NCI-H2107 treated with DMSO at 0.1 percent for 48 hours (cell line): ENCODE measurements around the gene SOWAHB.
"Not testable (repeated sequence)": the region's sequence is repeated elsewhere in the genome, so short reads cannot be mapped to it uniquely, and the experiment has no call there.

ENCODE experiments used
- DNase-seq: peaks from one replicate; lab custom pipeline; 2025; ENCODE audit not compliant: unreplicated experiment; lab: John Stamatoyannopoulos, UW

The SOWAHB gene

GRCh38 chr4:76896614-76897535 is 1.1 kb downstream of the SOWAHB start:
- no peak for DNase-seq

GRCh38 chr4:76896048-76896447 is 1.9 kb downstream of the SOWAHB start:
- no peak for DNase-seq

- no peak for DNase-seq
These were observed 2.3 kb downstream of the SOWAHB start for GRCh38 chr4:76895619-76896018.

DNA sequence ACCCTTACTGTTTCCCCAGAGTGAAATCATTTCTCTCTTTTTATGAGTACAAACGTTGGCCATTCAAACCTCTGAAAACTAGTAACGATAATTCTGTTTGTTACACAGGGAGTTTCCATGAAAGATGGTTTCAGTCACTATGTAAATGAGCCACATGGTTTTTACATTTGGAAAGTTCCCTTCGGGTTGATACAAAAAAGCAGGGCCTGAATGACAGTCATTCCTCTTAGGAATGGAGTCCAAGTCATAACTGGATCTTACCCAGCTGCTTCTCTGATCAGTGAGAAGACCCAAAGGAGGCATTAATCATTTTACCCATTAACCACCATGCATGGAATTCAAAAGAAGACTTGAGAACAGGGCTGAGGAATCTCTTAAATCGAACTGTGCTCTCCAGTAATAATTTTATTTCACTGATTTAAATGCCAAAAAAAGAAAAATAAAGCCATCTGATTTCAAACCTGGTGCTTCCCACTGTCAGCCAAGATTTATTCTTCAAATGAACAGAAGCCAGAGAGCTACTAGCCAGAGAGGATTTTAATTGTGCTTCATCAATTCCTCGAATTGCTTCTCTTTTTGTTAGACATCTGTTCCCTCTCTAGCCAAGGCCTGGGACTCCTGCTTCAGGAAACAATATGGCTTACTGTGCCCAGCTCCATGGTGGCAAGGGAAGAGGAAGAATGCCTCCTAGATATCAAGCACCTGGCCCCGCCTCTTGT is 3.2 kb downstream of the SOWAHB start:
- DNase-seq = no peak

DNA sequence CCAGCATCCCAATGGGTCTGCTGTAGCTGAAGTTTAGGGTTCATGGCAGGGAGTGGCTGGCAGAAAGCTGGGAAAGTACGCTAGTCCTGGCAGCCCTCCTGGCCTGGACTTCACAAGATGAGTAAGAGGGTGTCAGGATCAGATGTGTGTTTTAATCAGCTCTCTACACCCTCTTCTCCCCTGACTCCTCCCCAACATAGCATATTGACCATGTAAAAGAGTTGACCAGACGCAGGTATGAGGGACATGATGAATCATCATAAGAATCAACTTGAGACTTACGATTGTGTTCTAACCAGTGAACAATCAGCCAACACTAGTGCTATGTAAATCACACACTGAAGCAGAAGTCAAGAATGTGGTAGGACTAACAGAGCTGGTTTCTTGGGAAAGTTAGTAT is 5.3 kb downstream of the SOWAHB start:
- DNase-seq = no peak

DNA sequence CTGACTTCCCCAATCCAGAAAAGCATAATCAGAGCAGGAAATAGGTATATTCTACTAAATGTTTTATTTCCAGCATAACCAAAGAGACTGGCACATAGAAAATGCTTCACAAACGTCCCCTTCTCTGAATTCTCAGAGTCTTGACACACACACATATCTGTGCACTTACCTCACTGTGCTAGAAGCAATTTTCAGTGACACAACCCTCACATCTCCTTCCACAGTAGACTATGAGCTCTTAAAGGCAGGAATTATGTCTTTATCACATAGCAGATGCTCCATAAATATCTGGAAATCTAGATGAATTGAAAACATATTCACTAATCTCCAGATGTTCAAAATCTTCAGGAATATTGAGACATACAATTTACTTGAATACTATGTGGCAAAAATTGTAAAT is 5.9 kb downstream of the SOWAHB start:
- DNase-seq = no peak

GRCh38 chr4:76886848-76887441 is 11.0 kb downstream of the SOWAHB start:
- DNase-seq = no peak

DNA sequence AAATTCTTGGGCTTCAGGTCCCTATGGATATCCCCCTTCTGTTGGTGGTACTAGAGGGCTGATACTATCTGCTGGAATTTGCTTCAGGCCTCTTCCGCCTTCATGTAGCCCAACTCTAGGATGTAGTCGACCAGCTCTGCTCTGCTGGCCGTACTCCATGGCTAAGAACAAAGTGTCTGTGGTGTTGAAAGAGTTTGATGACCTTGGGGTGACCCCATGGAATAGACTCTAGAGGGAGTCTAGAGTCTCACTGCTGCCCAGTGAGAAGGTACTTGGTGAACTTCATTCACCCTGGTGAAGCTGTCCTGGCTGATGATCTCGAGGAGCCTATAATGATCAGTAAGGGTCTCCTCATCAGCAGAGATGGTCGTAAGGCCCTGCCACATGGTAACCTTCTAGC is 11.7 kb downstream of the SOWAHB start:
- no peak for DNase-seq

- no peak for DNase-seq
These were observed 14.8 kb downstream of the SOWAHB start for GRCh38 chr4:76883147-76883546.

- DNase-seq = no peak
These were observed 15.3 kb downstream of the SOWAHB start for GRCh38 chr4:76882630-76883029.

DNA sequence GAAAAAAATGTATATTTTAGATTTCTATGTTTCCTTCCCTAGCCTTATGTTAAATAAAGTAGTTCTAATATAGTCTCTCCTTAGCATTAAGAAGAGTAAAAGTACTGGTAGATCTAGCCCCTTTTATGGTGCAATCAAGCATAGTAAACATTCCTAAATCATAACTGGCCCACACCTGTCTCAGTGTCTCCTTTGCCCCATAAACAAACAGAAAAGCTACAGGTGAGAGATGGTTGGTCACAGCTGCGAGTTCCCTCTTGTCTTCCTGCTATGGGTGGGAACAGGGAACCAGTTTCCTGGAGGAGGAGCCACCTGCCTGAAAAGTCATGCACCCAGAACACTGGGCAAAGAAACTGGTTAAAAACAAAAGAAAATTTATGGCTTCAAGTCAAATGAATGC is 16.6 kb downstream of the SOWAHB start:
- DNase-seq = peak; percentile 42

DNA sequence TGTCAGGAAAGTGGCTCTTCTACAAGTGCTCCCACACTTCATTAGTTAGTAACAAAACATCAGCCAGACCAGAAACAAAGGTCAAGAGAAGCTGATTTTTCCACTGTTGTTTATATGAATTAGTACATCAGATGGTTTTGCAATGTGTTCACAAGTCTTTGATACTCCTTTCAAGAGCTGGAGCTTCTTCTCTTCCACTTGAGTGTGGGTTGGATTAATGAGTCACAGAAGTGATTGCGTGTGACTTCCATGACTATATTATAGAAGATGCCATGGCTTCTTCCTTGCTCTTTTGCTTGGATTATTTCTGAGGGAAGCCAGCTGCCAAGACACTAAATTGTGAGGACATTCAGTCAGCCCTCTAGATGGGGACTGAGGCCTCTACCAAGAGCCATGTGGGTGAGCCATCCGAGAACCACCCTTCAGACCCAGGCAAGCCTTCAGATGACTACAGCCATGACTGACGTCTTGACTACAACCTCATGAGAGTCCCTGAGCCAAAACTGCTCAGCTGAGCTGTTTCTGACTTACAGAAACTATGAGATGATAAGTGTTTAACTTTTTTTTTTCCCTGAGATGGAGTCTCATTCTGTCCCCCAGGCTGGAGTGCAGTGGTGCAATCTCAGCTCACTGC is 18.1 kb downstream of the SOWAHB start:
- DNase-seq = no peak

GRCh38 chr4:76878641-76879165 is 19.2 kb downstream of the SOWAHB start:
- not testable (repeated sequence) for DNase-seq

GRCh38 chr4:76874176-76874575 is 23.8 kb downstream of the SOWAHB start:
- no peak for DNase-seq

- DNase-seq = no peak
These were observed 24.4 kb downstream of the SOWAHB start for GRCh38 chr4:76873495-76873894.

GRCh38 chr4:76872556-76872955 is 25.4 kb downstream of the SOWAHB start:
- DNase-seq = no peak

DNA sequence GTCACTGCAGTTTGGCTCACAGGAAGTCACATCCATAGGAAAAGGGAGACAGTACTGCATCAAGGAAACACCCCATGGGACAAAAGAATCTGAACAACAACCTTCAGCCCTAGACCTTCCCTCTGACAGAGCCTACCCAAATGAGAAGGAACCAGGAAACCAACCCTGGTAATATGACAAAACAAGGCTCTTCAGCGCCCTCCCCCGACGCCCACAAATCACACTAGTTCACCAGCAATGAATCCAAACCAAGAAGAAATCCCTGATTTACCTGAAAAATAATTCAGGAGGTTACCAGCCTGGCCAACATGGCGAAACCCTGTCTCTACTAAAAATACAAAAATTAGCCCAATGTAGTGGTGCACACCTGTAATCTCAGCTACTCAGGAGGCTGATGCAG is 29.2 kb downstream of the SOWAHB start:
- DNase-seq = not testable (repeated sequence)

DNA sequence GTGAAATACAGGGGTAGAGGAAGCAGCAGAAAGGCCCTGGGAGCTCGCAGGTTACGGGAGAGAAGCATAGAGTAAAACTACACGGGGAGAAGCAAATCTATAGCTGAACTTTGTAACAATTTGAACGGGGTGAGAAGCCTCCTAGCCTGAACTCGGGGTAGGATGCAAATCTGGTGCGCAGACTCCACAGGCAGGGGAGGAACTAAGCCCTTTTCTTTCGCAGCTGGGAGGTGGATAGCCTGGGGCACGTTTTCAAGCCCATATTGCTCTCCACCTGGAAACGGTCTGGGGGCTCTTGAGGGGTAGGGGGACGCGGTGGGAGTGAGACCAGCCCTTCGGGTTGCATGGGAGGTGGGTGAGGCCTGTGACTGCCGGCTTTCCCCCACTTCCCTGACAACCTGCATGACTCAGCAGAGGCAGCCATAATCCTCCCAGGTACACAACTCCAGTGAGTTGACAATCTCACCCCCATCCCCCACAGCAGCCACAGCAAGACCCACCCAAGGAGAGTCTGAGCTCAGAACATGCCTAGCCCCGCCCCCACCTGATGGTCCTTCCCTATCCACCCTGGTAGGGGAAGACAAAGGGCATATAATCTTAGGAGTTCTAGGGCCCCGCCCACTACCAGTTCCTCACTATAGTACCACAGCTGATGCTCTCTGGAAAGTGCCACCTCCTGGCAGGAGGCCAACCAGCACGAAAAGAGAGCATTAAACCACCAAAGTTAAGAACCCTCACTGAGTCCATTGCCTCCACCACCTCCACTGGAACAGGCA is 29.9 kb downstream of the SOWAHB start:
- no peak for DNase-seq

DNA sequence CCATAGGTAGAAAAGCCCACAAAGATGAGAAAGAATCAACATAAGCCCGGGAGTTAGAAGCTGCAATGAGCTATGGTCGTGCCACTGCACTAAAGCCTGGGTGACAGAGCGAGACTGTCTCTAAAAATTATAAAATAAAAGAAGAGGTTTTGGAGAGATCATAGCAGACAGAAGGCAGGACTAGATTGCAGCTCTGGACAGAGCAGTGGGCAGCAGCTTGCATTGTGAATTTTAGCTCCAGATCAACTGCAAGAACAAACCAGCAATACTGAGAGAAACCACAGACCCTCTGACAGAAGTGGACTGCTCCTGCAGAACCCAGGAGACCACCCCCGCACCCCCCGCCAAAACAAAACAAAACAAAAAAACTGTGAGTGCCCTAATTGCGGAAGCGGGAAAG is 30.6 kb downstream of the SOWAHB start:
- no peak for DNase-seq

DNA sequence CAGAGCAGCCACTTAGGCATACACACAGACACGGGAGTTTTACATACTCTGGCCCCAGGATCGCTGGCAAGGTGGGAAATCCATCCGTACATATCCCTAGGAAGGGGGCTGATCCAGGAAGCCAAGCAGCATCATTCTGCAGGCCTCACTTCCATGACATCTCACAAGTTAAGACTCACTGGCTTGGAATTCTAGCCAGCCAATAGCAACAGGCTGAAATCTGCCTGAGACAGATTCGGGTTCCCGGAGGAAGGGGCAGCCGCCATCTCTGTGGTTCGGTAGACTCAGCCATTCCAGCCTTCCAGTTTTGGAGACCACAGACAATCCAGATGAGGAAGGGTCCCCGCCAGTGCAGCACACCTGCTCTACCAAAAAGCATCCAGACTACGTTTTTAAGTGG is 31.3 kb downstream of the SOWAHB start:
- no peak for DNase-seq
